ENCODE results near the gene GULP1. TPM values are rescaled to one million over a fixed set of nuclear protein-coding genes. Genes with fewer than 3 reads are reported as not detected.

Gene GULP1
- polyA plus RNA-seq, 5 donors = 63.9 to 113 (median 95.5) TPM

GRCh38 chr2:188367164-188367563 lies 75.5 kb downstream of the GULP1 start:
- DNase-seq = no peak

DNA sequence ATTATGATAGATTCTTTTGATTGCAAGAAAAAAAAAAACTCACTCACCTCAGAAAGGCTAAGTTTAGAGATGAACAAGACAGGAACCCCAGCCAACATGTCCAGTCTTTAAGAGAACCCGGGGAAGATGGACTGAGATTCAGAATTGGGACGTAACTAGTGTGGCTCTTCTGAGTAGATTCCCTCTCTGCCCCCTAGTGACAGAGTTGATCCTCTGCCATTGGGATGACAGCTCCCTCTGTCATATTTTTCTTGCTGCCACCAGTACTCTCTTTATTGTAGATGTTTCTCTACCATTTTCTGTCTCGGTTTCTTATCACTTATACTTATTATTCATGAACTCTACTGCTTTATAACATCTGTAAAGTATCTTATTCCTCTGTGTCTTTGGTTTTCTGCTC lies 77.7 kb downstream of the GULP1 start:
- no peak for DNase-seq

- no peak for DNase-seq
Measured at GRCh38 chr2:188378371-188378950, 86.8 kb downstream of the GULP1 start.

- DNase-seq = no peak
Measured at GRCh38 chr2:188379748-188380147, 88.1 kb downstream of the GULP1 start.

DNA sequence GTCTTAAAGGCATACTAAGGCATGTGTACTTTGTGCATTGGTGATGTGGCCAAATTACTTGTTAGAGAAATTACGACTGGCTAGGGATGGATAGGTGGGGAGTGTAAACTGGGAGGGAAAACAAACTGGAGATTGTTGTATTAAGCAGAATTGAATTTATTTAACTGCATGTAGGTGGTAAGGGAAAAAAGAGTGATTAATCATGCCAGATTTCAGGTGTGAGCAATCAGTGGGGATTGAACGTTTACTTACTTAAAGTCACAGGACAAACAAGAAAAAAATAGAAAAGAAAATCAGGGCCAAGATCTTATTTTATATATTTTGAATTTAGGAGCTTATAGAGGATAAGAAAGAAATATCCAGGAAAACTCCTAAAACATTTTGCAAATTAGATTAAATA lies 88.6 kb downstream of the GULP1 start:
- no peak for DNase-seq

- DNase-seq = no peak
Measured at GRCh38 chr2:188381614-188382013, 89.9 kb downstream of the GULP1 start.

DNA sequence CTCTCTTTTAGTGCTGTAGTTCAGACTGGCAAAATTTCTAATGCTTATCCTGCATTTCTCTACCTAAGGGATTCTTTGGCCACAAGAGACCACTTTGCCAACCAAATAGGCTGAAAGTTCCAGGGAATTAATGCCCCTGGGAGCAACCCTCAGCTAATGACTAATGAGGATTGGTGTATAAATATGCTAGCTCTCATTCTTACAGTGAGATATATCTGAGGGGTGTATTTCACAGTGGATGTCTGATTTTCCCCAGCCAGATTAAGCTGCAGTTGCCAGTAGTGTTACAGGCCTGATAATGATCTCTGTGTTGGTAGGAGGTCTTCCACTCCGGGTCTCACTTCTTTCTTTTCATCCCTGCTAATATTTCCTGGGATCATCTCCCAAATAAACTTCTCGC lies 90.4 kb downstream of the GULP1 start:
- DNase-seq = no peak

DNA sequence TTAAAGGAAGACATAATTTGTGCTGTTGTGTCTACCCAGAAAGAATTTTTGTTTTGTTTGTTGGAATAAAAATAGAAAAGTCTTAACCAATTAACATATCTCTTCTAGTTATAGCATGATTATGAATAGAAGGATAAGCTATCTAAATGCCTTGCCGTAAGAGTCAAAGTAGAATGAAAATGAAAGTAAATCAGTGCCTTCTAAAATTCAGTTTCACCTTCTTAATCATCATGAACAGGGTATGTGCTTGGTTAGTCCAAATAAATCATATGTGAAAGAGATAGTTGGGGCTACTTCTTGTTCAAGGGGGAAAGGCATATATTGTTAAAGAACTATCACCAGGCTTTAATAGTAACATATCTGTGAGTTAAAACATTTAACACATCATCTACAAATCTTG lies 91.5 kb downstream of the GULP1 start:
- DNase-seq = no peak

DNA sequence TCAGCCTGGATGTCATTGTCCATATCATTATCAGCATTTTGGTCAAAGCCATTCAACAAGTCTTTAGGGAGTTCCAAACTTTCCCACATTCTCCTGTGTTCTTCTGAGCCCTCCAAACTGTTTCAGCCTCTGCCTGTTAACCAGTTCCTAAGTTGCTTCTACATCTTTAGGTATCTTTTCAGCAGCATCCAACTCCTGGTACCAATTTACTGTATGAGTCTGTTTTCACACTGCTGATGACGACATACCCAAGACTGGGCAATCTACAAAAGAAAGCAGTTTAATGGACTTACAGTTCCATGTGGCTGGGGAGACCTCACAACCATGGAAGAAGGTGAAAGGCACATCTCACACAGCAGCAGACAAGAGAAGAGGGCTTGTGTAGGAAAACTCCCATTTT lies 94.2 kb downstream of the GULP1 start:
- DNase-seq = no peak

GRCh38 chr2:188388831-188389230 lies 97.2 kb downstream of the GULP1 start:
- no peak for DNase-seq

GRCh38 chr2:188391354-188391753 lies 99.7 kb downstream of the GULP1 start:
- no peak for DNase-seq

DNA sequence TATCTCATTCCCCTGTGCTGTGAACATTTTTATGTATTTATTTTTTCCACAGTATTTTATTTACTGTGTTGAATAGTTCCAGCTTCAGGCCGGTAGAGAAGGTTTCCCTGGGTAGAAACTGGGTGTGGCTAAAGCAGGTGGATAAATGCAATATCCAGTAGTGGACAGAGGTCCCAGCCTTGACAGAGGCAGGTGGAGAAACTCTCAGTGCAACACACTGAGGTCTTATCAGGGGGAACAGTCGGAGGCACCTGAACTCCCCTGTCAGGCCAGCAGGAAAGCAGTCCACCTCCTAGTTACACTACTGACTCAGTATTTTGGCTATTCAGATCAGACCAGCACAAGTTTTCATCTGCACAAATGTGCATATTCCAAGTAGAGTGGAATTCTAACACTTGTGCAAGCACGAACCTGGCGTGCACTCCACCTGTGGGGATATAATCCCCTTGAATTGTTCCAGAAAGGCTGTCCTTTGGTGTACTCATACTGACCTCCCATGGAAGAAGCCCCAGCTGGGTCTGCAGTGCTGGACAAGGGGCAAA lies 103.3 kb downstream of the GULP1 start:
- no peak for DNase-seq

- no peak for DNase-seq
Measured at GRCh38 chr2:188395903-188396689, 104.4 kb downstream of the GULP1 start.

DNA sequence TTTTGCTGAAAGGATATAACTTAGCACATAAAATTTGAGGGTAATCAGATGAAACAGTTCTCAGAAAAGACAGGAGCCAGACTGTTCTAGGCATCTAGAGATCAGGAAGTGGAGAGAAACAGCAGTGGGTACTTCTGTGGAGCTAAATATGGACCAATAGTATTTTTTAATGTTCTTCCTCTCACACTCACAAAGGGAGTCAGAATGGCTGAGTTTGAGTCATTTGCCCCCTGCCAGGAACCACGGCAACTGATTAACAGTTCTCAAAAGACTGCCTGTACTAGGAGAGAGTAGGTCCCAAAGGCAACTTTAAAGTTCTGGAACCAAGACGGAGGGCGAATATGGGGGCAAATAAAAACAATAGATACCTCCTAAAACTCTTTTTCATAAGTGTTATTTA lies 107.5 kb downstream of the GULP1 start:
- DNase-seq = no peak

GRCh38 chr2:188403676-188404075 lies 112.0 kb downstream of the GULP1 start:
- no peak for DNase-seq

DNA sequence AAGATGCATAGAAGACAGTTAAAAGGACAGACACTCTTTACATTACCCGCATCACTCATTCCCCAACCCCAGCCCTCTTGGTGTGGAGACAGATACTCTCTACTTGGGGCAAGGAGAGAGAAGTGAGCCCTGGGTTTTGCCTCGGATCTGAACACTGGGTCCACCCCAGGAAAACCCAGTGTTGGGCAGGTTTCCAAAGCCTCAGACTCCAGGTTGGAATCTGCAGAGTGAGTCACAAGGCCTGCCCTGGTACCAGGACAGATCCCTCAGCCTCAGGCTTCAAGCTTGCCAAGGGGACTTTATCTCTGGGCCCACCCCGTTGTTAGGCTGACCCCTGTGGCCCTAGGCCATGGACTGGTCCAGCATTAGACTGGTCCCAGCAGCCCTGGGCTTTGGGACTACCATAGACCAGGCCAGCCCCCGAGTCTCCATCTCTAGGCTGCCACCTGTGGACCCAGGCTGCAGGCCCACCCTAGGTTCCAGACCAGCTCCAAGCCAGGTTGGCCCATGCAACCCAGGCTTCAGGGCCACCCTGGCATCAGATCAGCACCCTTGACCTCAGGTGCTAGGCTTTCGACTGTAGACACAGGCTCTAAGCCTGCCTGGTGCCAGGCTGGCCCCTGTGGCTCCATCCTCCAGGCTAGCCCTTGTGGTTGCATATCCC lies 112.8 kb downstream of the GULP1 start:
- no peak for DNase-seq

DNA sequence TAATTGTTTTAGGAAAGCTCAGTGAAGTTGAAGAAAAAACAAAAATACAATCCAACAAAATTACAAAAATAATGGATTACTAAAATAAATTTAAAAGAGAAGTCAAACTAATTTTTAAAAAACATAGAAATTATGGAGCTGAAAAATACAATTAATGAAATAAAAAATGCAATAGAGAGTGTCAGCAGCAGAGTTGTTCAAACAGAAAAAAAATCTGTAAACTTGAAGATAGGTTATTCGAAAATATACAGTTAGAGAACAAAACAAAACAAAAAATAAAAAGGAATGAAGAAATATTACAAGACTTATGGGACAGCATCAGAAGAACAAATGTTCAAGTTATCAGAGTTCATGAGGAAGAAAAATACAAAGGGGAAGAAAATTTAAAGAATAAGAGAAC lies 114.7 kb downstream of the GULP1 start:
- no peak for DNase-seq

DNA sequence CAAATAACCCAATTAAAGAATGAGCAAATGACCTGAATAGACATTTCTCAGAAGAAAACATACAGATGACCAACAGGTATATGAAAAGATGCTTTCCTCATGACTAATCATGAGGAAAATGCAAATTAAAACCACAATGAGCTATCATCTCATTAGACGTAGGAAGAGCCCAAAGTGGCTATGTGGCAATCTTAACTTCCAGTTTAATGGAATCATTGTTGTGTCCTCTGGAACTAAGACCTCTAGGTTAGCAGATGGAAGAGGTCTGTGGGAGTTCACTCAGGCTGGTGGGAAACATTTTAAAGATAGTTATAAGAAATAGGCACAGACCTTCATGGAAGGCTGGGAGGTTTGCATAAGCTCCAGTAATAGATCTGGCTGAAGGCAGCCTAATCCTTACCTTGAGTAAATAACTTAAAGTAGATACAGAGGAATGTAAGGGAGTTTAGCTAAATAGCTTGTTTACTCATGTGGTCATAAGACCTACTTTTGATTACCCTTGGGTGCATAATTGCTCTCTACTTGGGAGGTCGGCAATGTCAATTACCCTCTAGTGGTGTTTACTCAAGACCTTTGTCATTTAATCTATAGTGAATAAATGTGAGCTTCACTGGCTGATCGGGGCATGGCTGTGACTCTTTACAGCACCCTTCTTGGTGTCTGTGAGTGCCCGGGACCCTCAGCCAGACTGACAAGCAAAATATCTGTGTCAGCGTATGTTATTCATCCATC lies 119.0 kb downstream of the GULP1 start:
- DNase-seq = no peak

GRCh38 chr2:188412190-188412589 lies 120.5 kb downstream of the GULP1 start:
- DNase-seq = no peak

DNA sequence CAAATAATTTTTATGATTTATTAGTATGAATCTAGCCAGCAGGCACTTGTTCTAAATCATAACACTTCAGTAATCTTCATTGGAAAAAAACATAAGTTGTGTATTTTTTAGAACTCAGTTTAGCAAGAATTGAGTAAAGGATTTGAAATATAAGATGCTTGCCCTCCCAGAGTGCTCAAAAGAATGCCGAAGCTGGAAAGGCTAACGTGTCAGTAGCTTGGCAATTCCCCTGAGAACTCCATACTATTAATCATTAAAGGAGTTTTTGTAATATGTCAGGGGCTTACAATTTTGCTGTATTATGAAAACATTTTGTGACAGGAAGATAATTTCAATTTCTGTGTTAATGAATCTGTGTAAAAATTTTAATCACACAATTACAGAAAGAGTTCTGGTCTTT lies 122.7 kb downstream of the GULP1 start:
- DNase-seq = no peak

GRCh38 chr2:188414869-188415753 lies 123.4 kb downstream of the GULP1 start:
- no peak for DNase-seq

All from right lung (tissue), 5 donors.